Tibial nerve (tissue), 4 donors: Measurements from ENCODE around the gene SFRP4. TPM values are rescaled to one million over a fixed set of nuclear protein-coding genes. Genes with fewer than 3 reads are reported as not detected.

Experiments
- DNase-seq, 2 donors: peaks; one replicate each; pipeline ENCODE4 v3.0.0-alpha.2; 2019; ENCODE audit warnings: low spot score in 2 of 2
- H3K27ac ChIP-seq, 4 donors: fragments of 200-600 bp; sonication (generic) in 3 of 4; one replicate each; pipeline ENCODE4 v1.5.1; 2017 to 2019; ENCODE audit warnings: mild to moderate bottlenecking in 1 of 4
- H3K27me3 ChIP-seq, 2 donors: fragments of 200-600 bp; sonication (generic) in 1 of 2; one replicate each; pipeline versions ENCODE4 v1.5.1 to v1.6.0; 2017 to 2019
- H3K36me3 ChIP-seq, 3 donors: fragments of 200-600 bp; sonication (generic); one replicate each; pipeline ENCODE4 v1.5.1; 2018 to 2019
- H3K4me1 ChIP-seq, 4 donors: fragments of 200-600 bp; sonication (generic) in 3 of 4; one replicate each; pipeline ENCODE4 v1.5.1; 2017 to 2019
- H3K4me3 ChIP-seq, 4 donors: fragments of 200-600 bp; sonication (generic) in 3 of 4; one replicate each; pipeline ENCODE4 v1.5.1; 2017 to 2019; ENCODE audit warnings: mild to moderate bottlenecking in 1 of 4, moderate library complexity in 1 of 4
- H3K9me3 ChIP-seq, 4 donors: fragments of 200-600 bp; sonication (generic) in 3 of 4; one replicate each; pipeline ENCODE4 v1.5.1; 2017 to 2019
- EP300 ChIP-seq, 2 donors: sonication (generic); formaldehyde crosslinking; IDR thresholded peaks; one replicate each; pipeline ENCODE4 v1.6.1; 2017; ENCODE audit warnings: antibody characterized with exemption in 2 of 2, mild to moderate bottlenecking in 1 of 2
- POLR2A ChIP-seq, 2 donors: fragments of 450-650 bp; IDR thresholded peaks; one replicate each; pipeline ENCODE4 v1.6.1; 2017; ENCODE audit warnings: antibody characterized with exemption in 2 of 2, mild to moderate bottlenecking in 2 of 2, moderate library complexity in 2 of 2
- WGBS, 2 donors: methylation state at CpG; one replicate each; pipeline ENCODE4 v1.1.5; 2018; 5-methylcytosine and 5-hydroxymethylcytosine counted together
- total RNA-seq, 4 donors: library from RNA; depleted of rRNA; stranded (reverse); fragments of >200 nt; gene quantifications; one replicate each; pipeline ENCODE4 v1.1.0, GENCODE V29; 2016
- TF ChIP-seq, protein P1 (sequence below), 5 experiments: fragments of 200-600 bp in 3 of 5; fragments of 450-650 bp in 2 of 5; sonication (generic) in 3 of 5; IDR thresholded peaks; one replicate each; pipeline ENCODE4 v1.5.1; 2016 to 2019; ENCODE audit warnings: antibody characterized with exemption in 5 of 5, mild to moderate bottlenecking in 3 of 5, moderate library complexity in 2 of 5

The SFRP4 gene
- total RNA-seq, 4 donors from 2014 or later: 28.2 to 236 (median 52.6) TPM

DNA sequence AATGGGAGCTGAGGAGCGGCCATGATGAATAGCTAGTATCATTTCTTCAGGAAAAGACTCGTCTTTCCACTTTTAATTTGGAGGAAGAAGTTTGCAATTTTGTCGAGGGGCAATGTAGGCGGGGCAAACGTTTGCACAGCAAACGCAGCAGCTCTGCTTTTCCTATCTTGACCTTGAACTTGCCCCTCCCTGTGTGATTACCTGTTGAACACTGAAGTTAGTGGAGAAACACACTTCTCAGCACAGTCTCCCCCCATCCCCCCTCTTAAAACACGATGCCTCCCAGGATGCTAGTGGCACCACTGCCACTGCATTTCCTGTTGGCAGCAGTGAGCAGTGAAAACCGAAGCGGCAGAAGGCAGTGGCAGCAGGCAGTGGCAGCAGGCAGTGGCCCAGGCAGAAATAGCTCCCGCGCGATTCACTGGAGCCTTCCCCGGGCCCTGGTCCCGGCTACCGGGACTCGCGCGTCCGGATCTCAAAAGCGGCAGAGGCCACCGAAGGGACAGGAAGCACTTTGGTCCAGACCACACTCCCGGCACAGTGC, 3.8 kb upstream of the SFRP4 start, which contains the start of gene EPDR1:
Gene EPDR1, plus strand, starts transcription at position 336 of the 544 bp plus-strand sequence. CDS start 300 bp downstream, outside the sequence.
- Histone ChIP-seq H3K36me3 (peaks cover 0 to 5% (median 0%) of the 10 kb centered on the region in 3 donors), H3K4me3 (peak within 1 kb of the TSS; percentile 74 to 83 (median 80)), H3K27ac (peak within 1 kb of the TSS; percentile 94 to 96 (median 94)), H3K27me3 (no peaks in the 10 kb centered on the region), H3K4me1 (peaks cover 0 to 62% (median 16%) of the 10 kb centered on the region in 4 donors), H3K9me3 (peaks cover 0 to 5% (median 0%) of the 10 kb centered on the region in 4 donors)
- TF ChIP-seq, protein P1, sequence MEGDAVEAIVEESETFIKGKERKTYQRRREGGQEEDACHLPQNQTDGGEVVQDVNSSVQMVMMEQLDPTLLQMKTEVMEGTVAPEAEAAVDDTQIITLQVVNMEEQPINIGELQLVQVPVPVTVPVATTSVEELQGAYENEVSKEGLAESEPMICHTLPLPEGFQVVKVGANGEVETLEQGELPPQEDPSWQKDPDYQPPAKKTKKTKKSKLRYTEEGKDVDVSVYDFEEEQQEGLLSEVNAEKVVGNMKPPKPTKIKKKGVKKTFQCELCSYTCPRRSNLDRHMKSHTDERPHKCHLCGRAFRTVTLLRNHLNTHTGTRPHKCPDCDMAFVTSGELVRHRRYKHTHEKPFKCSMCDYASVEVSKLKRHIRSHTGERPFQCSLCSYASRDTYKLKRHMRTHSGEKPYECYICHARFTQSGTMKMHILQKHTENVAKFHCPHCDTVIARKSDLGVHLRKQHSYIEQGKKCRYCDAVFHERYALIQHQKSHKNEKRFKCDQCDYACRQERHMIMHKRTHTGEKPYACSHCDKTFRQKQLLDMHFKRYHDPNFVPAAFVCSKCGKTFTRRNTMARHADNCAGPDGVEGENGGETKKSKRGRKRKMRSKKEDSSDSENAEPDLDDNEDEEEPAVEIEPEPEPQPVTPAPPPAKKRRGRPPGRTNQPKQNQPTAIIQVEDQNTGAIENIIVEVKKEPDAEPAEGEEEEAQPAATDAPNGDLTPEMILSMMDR (IDR thresholded peaks at IDR 0.05): peak in 4 of 5 experiments; percentile 29 to 58 (median 38)
- TF ChIP-seq POLR2A (IDR thresholded peaks at IDR 0.05) (peak in 1 of 2 donors; percentile 8), EP300 (IDR thresholded peaks at IDR 0.05) (peak in 1 of 2 donors; percentile 50)
- DNase-seq: peak in 1 of 2 donors; percentile 29
- 16 to 26% methylated on average over 10 to 17 of the region's 22 CpGs for WGBS, 2 donors

DNA sequence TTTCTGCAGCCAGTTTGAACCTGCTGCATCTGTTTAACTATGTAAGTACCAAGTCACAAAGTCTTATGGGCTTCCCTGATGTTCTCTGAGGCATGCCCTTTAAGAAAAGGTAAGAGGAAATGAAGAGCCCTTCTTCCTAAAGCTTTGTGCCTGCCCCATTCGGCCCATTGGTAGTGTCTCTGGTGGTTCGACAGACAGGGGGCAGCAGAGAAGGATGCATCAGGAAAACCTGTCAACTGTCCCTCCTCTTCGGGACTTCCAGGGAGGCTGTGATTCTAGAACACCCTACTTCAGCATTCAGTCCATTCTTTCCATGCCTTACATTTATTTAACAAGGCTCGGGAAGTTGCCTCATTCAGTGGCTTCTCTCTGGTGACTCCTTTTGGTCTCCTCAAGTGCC, 1.9 kb upstream of the SFRP4 start:
- H3K27me3 ChIP-seq: no peaks in the 10 kb centered on the region
- 66 to 73% methylated on average over 4 of the region's 4 CpGs for WGBS, 2 donors
- H3K4me3 ChIP-seq: no peak overlapping the region
- H3K27ac ChIP-seq: peak overlapping the region in 2 of 4 donors; percentile 1 to 90
- H3K4me1 ChIP-seq: peaks cover 0 to 68% (median 17%) of the 10 kb centered on the region in 4 donors
- H3K9me3 ChIP-seq: no peaks in the 10 kb centered on the region
- no peak for TF ChIP-seq EP300 (IDR thresholded peaks at IDR 0.05)
- TF ChIP-seq, protein P1 (IDR thresholded peaks at IDR 0.05): no peak
- no peak for TF ChIP-seq POLR2A (IDR thresholded peaks at IDR 0.05)
- H3K36me3 ChIP-seq: no peaks in the 10 kb centered on the region
- DNase-seq: no peak

DNA sequence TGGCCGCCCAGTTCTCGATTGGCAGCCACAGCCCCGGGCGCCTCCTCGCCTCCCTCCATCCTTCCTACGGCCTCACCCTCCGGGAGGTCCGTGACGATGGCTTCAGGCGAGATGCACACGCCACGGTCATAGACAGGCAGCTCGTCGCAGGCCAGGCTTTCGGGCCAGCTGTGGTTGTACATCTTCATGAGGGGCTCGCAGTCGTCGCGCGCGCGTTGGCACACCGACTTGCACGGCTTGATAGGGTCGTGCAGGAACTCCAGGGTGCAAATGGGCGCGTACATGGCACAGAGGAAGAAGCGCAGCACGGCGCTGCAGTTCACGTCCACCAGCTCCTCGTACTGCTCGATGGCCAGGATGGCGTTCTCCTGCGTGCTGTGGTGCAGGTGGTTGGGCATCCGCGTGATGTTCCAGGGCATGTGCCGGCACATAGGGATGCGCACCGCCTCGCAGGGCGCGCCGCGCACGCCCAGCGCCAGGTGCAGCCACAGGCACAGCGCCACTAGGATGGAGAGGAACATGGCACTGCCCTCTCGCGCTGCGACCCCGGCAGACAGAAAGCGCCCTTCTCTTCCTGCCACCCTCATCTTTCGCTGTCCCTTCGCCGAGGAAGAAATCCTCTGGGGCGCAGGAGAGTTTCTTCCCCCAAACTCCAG, 472 bp downstream of the SFRP4 start:
- Histone ChIP-seq H3K27ac (peak overlapping the region; percentile 69 to 90 (median 85)), H3K9me3 (no peaks in the 10 kb centered on the region), H3K4me1 (peaks cover 0 to 59% (median 15%) of the 10 kb centered on the region in 4 donors), H3K36me3 (no peaks in the 10 kb centered on the region), H3K27me3 (no peaks in the 10 kb centered on the region), H3K4me3 (peak overlapping the region; percentile 48 to 73 (median 65))
- DNase-seq: peak; percentile 19 to 29
- WGBS, 2 donors: 1% methylated on average over 30 to 41 of the region's 57 CpGs
- TF ChIP-seq POLR2A (IDR thresholded peaks at IDR 0.05) (peak in 1 of 2 donors; percentile 17), EP300 (IDR thresholded peaks at IDR 0.05) (no peak)
- TF ChIP-seq, protein P1 (IDR thresholded peaks at IDR 0.05): no peak

DNA sequence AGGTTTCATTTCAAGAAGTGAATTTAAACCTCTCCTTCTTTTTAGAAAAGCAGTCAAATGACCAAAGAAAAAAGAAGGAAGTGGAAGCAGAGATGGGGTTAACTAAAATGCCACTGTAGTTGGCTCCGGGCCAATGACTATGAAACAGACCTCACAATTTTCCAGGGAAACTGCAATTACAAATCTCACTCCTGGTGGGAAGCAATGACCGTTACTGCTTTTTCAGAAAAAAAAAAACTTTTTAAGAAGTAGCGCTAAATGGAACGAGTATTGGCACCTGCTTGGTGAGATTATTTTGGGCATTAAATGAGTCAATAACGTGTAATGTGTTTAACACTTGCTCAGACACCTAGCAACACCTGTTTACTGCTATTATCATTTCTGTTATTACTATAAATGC, 1.2 kb downstream of the SFRP4 start:
- TF ChIP-seq POLR2A (IDR thresholded peaks at IDR 0.05): no peak
- TF ChIP-seq, protein P1 (IDR thresholded peaks at IDR 0.05): no peak
- TF ChIP-seq EP300 (IDR thresholded peaks at IDR 0.05): no peak
- no peaks in the 10 kb centered on the region for H3K27me3 ChIP-seq
- peak overlapping the region; percentile 48 to 73 (median 65) for H3K4me3 ChIP-seq
- 6 to 10% methylated on average over 5 of the region's 5 CpGs for WGBS, 2 donors
- H3K9me3 ChIP-seq: no peaks in the 10 kb centered on the region
- H3K27ac ChIP-seq: peak overlapping the region in 3 of 4 donors; percentile 84 to 90 (median 86)
- H3K4me1 ChIP-seq: peaks cover 0 to 59% (median 15%) of the 10 kb centered on the region in 4 donors
- no peaks in the 10 kb centered on the region for H3K36me3 ChIP-seq
- DNase-seq: peak; percentile 34 to 72

DNA sequence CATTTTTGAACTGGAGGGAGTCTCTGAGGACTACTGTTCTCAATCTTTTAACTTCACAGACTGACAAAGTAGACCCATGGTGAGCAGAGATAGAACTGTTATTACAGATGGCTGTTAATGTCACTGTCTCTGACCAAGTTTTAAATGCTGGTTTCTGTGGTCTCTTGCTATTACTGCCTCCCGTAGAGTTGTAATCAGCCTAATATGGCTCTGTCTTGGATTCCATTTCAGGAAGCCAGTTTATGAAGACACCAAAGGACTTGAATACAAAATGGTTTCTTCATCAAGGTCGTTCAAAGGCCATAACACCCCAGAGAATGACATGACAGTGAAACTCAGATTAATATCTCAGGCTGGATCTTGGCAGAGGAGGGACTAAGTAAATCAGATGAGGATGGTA, 3.9 kb downstream of the SFRP4 start:
- WGBS, 2 donors: 26 to 41% methylated on average over 2 of the region's 2 CpGs
- Histone ChIP-seq H3K27me3 (no peaks in the 10 kb centered on the region), H3K27ac (peak overlapping the region in 2 of 4 donors; percentile 75 to 90), H3K4me3 (no peak overlapping the region), H3K9me3 (no peaks in the 10 kb centered on the region), H3K4me1 (peaks cover 0 to 48% (median 13%) of the 10 kb centered on the region in 4 donors), H3K36me3 (peaks cover 0 to 2% (median 0%) of the 10 kb centered on the region in 3 donors)
- TF ChIP-seq, protein P1 (IDR thresholded peaks at IDR 0.05): no peak
- TF ChIP-seq POLR2A (IDR thresholded peaks at IDR 0.05) (no peak), EP300 (IDR thresholded peaks at IDR 0.05) (no peak)
- no peak for DNase-seq
